Fibroblast of lung (primary cell): ENCODE data around the gene ENO1.

ENCODE experiments used
- CTCF ChIP-seq, 2 donors: IDR thresholded peaks in 1 of 2; conservative IDR thresholded peaks in 1 of 2; 1 replicate in 1 of 2; 2 replicates in 1 of 2; pipeline ENCODE4 v1.5.1; 2011 to 2012; ENCODE audit warnings: low read length in 2 of 2, control low read depth in 1 of 2, inconsistent platforms in 1 of 2, low read depth in 1 of 2, mild to moderate bottlenecking in 1 of 2
- EZH2 ChIP-seq: IDR thresholded peaks from 2 replicates; pipeline ENCODE4 v1.5.1; 2012; ENCODE audit warnings: low read length, control low read depth, mild to moderate bottlenecking; ENCODE audit errors: missing control alignments

GRCh38 chr1:8871539-8871935, 6.9 kb downstream of the ENO1 start:
- TF ChIP-seq CTCF (conservative IDR thresholded peaks at IDR 0.05 in 1 of 2, IDR thresholded peaks at IDR 0.05 in 1 of 2; ENCODE audit: low read depth in 1 of 2, low read length in 2 of 2) = peak in 1 of 2 donors; percentile 12
- TF ChIP-seq EZH2 = no peak
